SK-MEL-5 (cell line): ENCODE data around the gene DNAJC6. TPM values are rescaled to one million over a fixed set of nuclear protein-coding genes. Genes with fewer than 3 reads are reported as not detected.

Experiments used
- small RNA-seq, 2 experiments: library from RNA; depleted of rRNA; stranded (forward); fragments of <200 nt; gene quantifications; one replicate each; pipeline ENCODE3, GENCODE V24; 2014
- total RNA-seq: library from RNA; depleted of rRNA; stranded (reverse); fragments of >200 nt; shearing (Covaris generic); gene quantifications from 2 replicates; pipeline ENCODE4 v1.2.3, GENCODE V29; 2014; rRNA removed

DNAJC6 gene
- total RNA-seq, 1 experiment from 2014 or later, result 0.40 TPM

Small RNAs within 50 kb of the gene (small RNA-seq; reads per million reads assigned to genes)
- 0 reads per million in 2 experiments for gene COX6CP13
- gene RNU2-15P, result 0 to 0.10 reads per million in 2 experiments

Other genes starting within 250 kb of the DNAJC6 start
- 22.9 and 23.7 TPM in 2 replicates for gene AK4, start 161.3 kb upstream of the DNAJC6 start, total RNA-seq
- 0.16 and 0.43 TPM in 2 replicates for gene LEPR, start 111.1 kb downstream of the DNAJC6 start, total RNA-seq
- gene LEPROT, start 111.1 kb downstream of the DNAJC6 start, total RNA-seq, result 46.3 and 49.4 TPM in 2 replicates